Fibroblast of skin of abdomen (primary cell): Measurements from ENCODE around the gene TMEM150A.
"Not testable (repeated sequence)": the region's sequence is repeated elsewhere in the genome, so short reads cannot be mapped to it uniquely, and the experiment has no call there.

ENCODE experiments used
- DNase-seq: peaks from one replicate; pipeline ENCODE4 v3.0.0-alpha.2; 2013

TMEM150A gene

GRCh38 chr2:85564144-85564563, 38.3 kb downstream of the TMEM150A start:
- DNase-seq: no peak

- peak; percentile 92 for DNase-seq
Observed at GRCh38 chr2:85561280-85562212, 41.0 kb downstream of the TMEM150A start, which contains the start of gene GGCX. Gene GGCX (minus strand): TSS chr2:85561493. CDS start chr2:85561428, 65 bp downstream.

- DNase-seq: no peak
Observed at GRCh38 chr2:85560812-85561279, 41.7 kb downstream of the TMEM150A start.

- DNase-seq: not testable (repeated sequence)
Observed at GRCh38 chr2:85560403-85560726, 42.1 kb downstream of the TMEM150A start.

GRCh38 chr2:85558160-85558559, 44.3 kb downstream of the TMEM150A start:
- no peak for DNase-seq

GRCh38 chr2:85557130-85557529, 45.4 kb downstream of the TMEM150A start:
- DNase-seq: no peak

GRCh38 chr2:85554980-85555612, 47.4 kb downstream of the TMEM150A start:
- no peak for DNase-seq

GRCh38 chr2:85553184-85553583, 49.3 kb downstream of the TMEM150A start:
- DNase-seq: no peak

GRCh38 chr2:85551698-85552678, 50.5 kb downstream of the TMEM150A start:
- peak; percentile 63 for DNase-seq

GRCh38 chr2:85550486-85550885, 52.0 kb downstream of the TMEM150A start:
- no peak for DNase-seq

- peak; percentile 95 for DNase-seq
Observed at GRCh38 chr2:85549826-85550225, 52.7 kb downstream of the TMEM150A start.

- no peak for DNase-seq
Observed at GRCh38 chr2:85549095-85549494, 53.4 kb downstream of the TMEM150A start.

GRCh38 chr2:85548608-85548900, 53.9 kb downstream of the TMEM150A start:
- DNase-seq: no peak
